B cell (primary cell): Measurements from ENCODE around the gene CCNC. TPM values are rescaled to one million over a fixed set of nuclear protein-coding genes. Genes with fewer than 3 reads are reported as not detected.

Experiments
- ATAC-seq: fragments of 200-7000 bp; cut with Tn5 transposase; one replicate; pipeline ENCODE4 v1.10.0; 2021; ENCODE audit warnings: low read depth, mild to moderate bottlenecking, moderate number of reproducible peaks, moderate library complexity
- CTCF ChIA-PET: fragments of 350-600 bp; sonication (Branson Sonifier 250); formaldehyde crosslinking; loops from one replicate; lab custom pipeline; 2021; ENCODE audit warnings: antibody characterized with exemption, inconsistent platforms; lab: Charles Lee
- POLR2A ChIA-PET: fragments of 350-600 bp; sonication (Branson Sonifier 250); formaldehyde crosslinking; loops from one replicate; lab custom pipeline; 2021; ENCODE audit warnings: antibody characterized with exemption; lab: Charles Lee
- DNase-seq: peaks from one replicate; pipeline ENCODE4 v3.0.0; 2013
- H2AFZ ChIP-seq: 2 replicates; pipeline ENCODE4 v1.6.1; 2012; ENCODE audit warnings: mild to moderate bottlenecking, low read depth, low read length; ENCODE audit not compliant: insufficient read depth, poor library complexity, severe bottlenecking
- H3K27ac ChIP-seq, 2 donors: 1 replicate in 1 of 2; 2 replicates in 1 of 2; pipeline ENCODE4 v1.5.1; 2012 to 2013; ENCODE audit warnings: low read length in 2 of 2, mild to moderate bottlenecking in 2 of 2, moderate library complexity in 1 of 2
- H3K27me3 ChIP-seq, 4 experiments: fragments of 200-600 bp in 1 of 4; sonication (generic) in 1 of 4; replicated peaks in 1 of 4; 1 replicate in 2 of 4; 2 replicates in 2 of 4; pipeline versions ENCODE4 v1.6.1 to v1.7.0; 2013 to 2016; ENCODE audit warnings: low read length in 3 of 4, mild to moderate bottlenecking in 2 of 4, mixed read lengths in 1 of 4, moderate library complexity in 1 of 4; ENCODE audit not compliant: insufficient read depth in 4 of 4, control insufficient read depth in 3 of 4; ENCODE audit errors: control extremely low read depth in 1 of 4
- H3K36me3 ChIP-seq, 2 experiments: replicated peaks in 1 of 2; 1 replicate in 1 of 2; 2 replicates in 1 of 2; pipeline versions ENCODE4 v1.6.1 to v1.7.1; 2013; ENCODE audit warnings: low read length in 1 of 2; ENCODE audit not compliant: insufficient read depth in 2 of 2, control insufficient read depth in 1 of 2; ENCODE audit errors: control extremely low read depth in 1 of 2, extremely low read depth in 1 of 2
- H3K4me1 ChIP-seq, 2 donors: fragments of 200-600 bp in 1 of 2; sonication (generic) in 1 of 2; 1 replicate in 1 of 2; 2 replicates in 1 of 2; pipeline versions ENCODE4 v1.5.1 to v1.6.1; 2013 to 2017; ENCODE audit warnings: low read length in 2 of 2; ENCODE audit not compliant: control insufficient read depth in 2 of 2, insufficient read depth in 2 of 2
- H3K4me2 ChIP-seq: replicated peaks from 2 replicates; pipeline ENCODE3; 2012; ENCODE audit warnings: mild to moderate bottlenecking, low read depth, low read length; ENCODE audit not compliant: poor library complexity, severe bottlenecking
- H3K4me3 ChIP-seq, 5 experiments: fragments of 200-600 bp in 1 of 5; sonication (generic) in 1 of 5; 1 replicate in 3 of 5; 2 replicates in 2 of 5; pipeline versions ENCODE4 v1.5.1 to v1.7.0; 2011 to 2016; ENCODE audit warnings: low read length in 4 of 5, mild to moderate bottlenecking in 4 of 5, low read depth in 2 of 5, control low read depth in 1 of 5, moderate library complexity in 1 of 5; ENCODE audit not compliant: insufficient read depth in 1 of 5; ENCODE audit errors: control extremely low read depth in 1 of 5, extremely low read depth in 1 of 5
- H3K79me2 ChIP-seq: fragments of 200-600 bp; sonication (generic); one replicate; pipeline ENCODE4 v1.6.0; 2016; ENCODE audit warnings: low read length; ENCODE audit not compliant: control insufficient read depth, insufficient read depth
- H3K9ac ChIP-seq: fragments of 200-600 bp; sonication (generic); 2 replicates; pipeline ENCODE4 v1.6.1; 2017; ENCODE audit warnings: mild to moderate bottlenecking, low read length, moderate library complexity
- H3K9me3 ChIP-seq, 3 donors: one replicate each; pipeline versions ENCODE4 v1.6.1 to v1.7.1; 2013; ENCODE audit warnings: low read length in 2 of 3; ENCODE audit not compliant: control insufficient read depth in 2 of 3, insufficient read depth in 1 of 3; ENCODE audit errors: control extremely low read depth in 1 of 3
- H4K20me1 ChIP-seq: 2 replicates; pipeline ENCODE4 v1.6.0; 2012; ENCODE audit warnings: mild to moderate bottlenecking, low read length; ENCODE audit not compliant: insufficient read depth, control insufficient read depth, poor library complexity, severe bottlenecking
- H3K27ac Mint-ChIP-seq: one replicate; pipeline ENCODE4 v1.8.0; 2021; ENCODE audit warnings: mixed read lengths
- H3K27me3 Mint-ChIP-seq: one replicate; pipeline ENCODE4 v1.8.0; 2021; ENCODE audit warnings: mixed read lengths
- H3K4me1 Mint-ChIP-seq: one replicate; pipeline ENCODE4 v1.8.0; 2021; ENCODE audit warnings: mixed read lengths
- H3K4me3 Mint-ChIP-seq: one replicate; pipeline ENCODE4 v1.8.0; 2021; ENCODE audit warnings: mixed read lengths
- H3K9me3 Mint-ChIP-seq: one replicate; pipeline ENCODE4 v1.8.0; 2022; ENCODE audit warnings: mixed read lengths; ENCODE audit not compliant: insufficient read depth
- EZH2 ChIP-seq: IDR thresholded peaks from 2 replicates; pipeline ENCODE4 v1.6.1; 2012; ENCODE audit warnings: borderline replicate concordance, low read depth, mild to moderate bottlenecking, moderate library complexity, low read length; ENCODE audit not compliant: insufficient read depth, poor library complexity, severe bottlenecking
- WGBS: methylation state at CpG from one replicate; pipeline ENCODE4 v1.1.5; 2013; ENCODE audit warnings: missing lambda C conversion rate; ENCODE audit not compliant: insufficient coverage; 5-methylcytosine and 5-hydroxymethylcytosine counted together
- intact Hi-C: fragments of 100-400 bp; cut with micrococcal nuclease; formaldehyde crosslinking; loops from one replicate; pipeline ENCODE4 v1.10.0; 2022
- polyA plus RNA-seq: library from polyadenylated mRNA; depleted of rRNA; stranded (reverse); fragments of >200 nt; gene quantifications from 2 replicates; pipeline ENCODE4 v1.2.3, GENCODE V29; 2012
- total RNA-seq, 2 donors: library from RNA; stranded (reverse); fragments of 120-200 nt in 1 of 2; gene quantifications; 1 replicate in 1 of 2; 2 replicates in 1 of 2; pipeline versions ENCODE4 v1.2.3 to v1.2.4, GENCODE V29; 2013 to 2022
- TF ChIP-seq, protein P1 (sequence below): fragments of 200-600 bp; IDR thresholded peaks from one replicate; pipeline ENCODE4 v1.8.0; 2022; ENCODE audit warnings: antibody characterized with exemption, mild to moderate bottlenecking

The CCNC gene
- total and polyA plus RNA-seq, 2 donors (not counting 1 experiment from before 2014, with no cell fraction given), result 12.5 to 45.1 TPM

DNA sequence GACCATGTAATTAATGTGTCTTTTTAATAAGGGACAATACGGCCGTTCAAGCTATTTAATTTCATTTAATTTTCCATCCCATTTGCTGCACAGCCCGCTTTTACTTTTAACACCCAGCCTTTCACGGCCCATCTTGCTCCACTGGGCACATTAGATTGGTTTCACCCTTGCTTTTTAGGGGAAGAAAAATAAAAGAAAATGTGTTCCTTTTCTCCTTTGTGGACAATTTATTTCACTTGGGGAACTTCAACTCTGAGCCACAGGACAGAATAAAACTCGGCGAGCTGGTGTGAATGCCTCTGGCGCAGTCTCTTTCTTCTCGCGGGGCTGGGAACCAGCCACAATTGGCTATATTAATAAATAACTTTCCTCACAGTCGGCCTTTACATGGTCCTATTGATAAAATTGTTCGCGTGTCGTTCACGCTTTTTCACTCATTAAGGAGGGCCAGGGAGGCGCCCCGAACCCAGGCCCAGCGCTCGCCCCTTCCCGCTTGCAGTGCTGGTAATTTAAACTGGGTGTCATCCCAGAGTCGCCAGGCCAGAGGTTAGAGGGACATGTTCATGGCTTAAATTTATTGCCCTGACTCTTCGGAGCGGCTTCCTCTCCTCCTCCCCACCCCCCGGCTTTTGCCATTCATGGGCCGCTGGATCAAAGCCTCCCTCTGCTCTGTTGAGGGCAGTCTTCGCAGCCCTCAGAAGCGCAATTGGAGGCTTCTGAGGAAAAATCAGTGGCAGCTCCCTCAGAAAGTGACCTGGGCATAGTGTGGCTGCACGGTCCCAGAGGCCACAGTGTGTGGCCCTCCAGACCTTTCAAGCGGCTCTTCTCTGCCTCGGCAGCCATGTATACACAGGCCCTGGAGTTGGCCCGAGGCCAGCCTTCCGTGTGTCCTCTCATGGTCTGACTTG is 36.0 kb upstream of the CCNC start:
- H3K4me3 ChIP-seq, result peak overlapping the region in 4 of 5 experiments; percentile 30 to 56 (median 48)
- CTCF ChIA-PET, result interaction anchor here (0.9 to 1.1 kb wide), 3 partner anchors 14 to 58 kb away, joined by 3 to 4 read pairs (median 3); no protein-coding TSS in a partner anchor
- 25% methylated on average over 18 of the region's 31 CpGs for WGBS
- intact Hi-C loops, result loop anchor here (5.0 kb wide), 2 partner anchors 762 to 863 kb away; no protein-coding TSS in a partner anchor
- TF ChIP-seq, protein P1, sequence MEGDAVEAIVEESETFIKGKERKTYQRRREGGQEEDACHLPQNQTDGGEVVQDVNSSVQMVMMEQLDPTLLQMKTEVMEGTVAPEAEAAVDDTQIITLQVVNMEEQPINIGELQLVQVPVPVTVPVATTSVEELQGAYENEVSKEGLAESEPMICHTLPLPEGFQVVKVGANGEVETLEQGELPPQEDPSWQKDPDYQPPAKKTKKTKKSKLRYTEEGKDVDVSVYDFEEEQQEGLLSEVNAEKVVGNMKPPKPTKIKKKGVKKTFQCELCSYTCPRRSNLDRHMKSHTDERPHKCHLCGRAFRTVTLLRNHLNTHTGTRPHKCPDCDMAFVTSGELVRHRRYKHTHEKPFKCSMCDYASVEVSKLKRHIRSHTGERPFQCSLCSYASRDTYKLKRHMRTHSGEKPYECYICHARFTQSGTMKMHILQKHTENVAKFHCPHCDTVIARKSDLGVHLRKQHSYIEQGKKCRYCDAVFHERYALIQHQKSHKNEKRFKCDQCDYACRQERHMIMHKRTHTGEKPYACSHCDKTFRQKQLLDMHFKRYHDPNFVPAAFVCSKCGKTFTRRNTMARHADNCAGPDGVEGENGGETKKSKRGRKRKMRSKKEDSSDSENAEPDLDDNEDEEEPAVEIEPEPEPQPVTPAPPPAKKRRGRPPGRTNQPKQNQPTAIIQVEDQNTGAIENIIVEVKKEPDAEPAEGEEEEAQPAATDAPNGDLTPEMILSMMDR, result no peak
- TF ChIP-seq EZH2, result peak; percentile 72
- no peaks in the 10 kb centered on the region for H3K9me3 Mint-ChIP-seq
- peak overlapping the region; percentile 70 for H3K4me3 Mint-ChIP-seq
- H4K20me1 ChIP-seq, result no peaks in the 10 kb centered on the region
- peaks cover 33% of the 10 kb centered on the region for H3K4me1 Mint-ChIP-seq
- H3K27ac Mint-ChIP-seq, result no peak overlapping the region
- POLR2A ChIA-PET, result no interaction called here
- peak overlapping the region; percentile 85 for H3K4me2 ChIP-seq
- peaks cover 0 to 90% (median 86%) of the 10 kb centered on the region in 4 experiments for H3K27me3 ChIP-seq
- H3K27ac ChIP-seq, result no peak overlapping the region
- peaks cover 0 to 64% (median 4%) of the 10 kb centered on the region in 3 donors for H3K9me3 ChIP-seq
- ATAC-seq (no peak), DNase-seq (peak; percentile 38)
- no peaks in the 10 kb centered on the region for H3K79me2 ChIP-seq
- peak overlapping the region; percentile 62 for H3K9ac ChIP-seq
- H2AFZ ChIP-seq, result no peak overlapping the region
- peaks cover 77% of the 10 kb centered on the region for H3K27me3 Mint-ChIP-seq
- no peaks in the 10 kb centered on the region for H3K36me3 ChIP-seq
- H3K4me1 ChIP-seq, result peaks cover 32 to 61% of the 10 kb centered on the region in 2 donors
